HEK293 (cell line): ENCODE data around the gene RHBG.
"Not testable (repeated sequence)": the region's sequence is repeated elsewhere in the genome, so short reads cannot be mapped to it uniquely, and the experiment has no call there.

Experiments used
- YY1 ChIP-seq: fragments of 450-650 bp; formaldehyde crosslinking; IDR thresholded peaks from 2 replicates; pipeline ENCODE4 v1.5.1; 2018; ENCODE audit warnings: missing biosample characterization, missing genetic modification characterization
- TF ChIP-seq, protein P1 (sequence below): fragments of 450-650 bp; formaldehyde crosslinking; IDR thresholded peaks from 2 replicates; pipeline ENCODE4 v1.5.1; 2016; ENCODE audit warnings: missing biosample characterization, missing genetic modification characterization

DNA sequence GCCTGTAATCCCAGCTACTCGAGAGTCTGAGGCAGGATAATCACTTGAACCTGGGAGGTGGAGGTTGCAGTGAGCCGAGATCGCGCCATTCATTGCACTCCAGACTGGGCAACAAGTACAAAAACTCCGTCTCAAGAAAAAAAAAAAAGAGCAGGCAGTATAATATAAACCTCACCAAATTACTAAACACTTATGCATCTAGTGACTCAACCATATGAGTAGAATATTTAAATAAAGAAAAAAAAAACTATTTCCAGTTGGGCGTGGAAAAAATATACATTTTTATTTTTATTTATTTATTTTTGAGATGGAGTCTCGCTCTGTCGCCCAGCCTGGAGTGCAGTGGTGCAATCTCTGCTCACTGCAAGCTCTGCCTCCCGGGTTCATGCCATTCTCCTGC, 45.8 kb upstream of the RHBG start:
- TF ChIP-seq YY1 (tag by site-specific recombination) = not testable (repeated sequence)
- TF ChIP-seq, protein P1, sequence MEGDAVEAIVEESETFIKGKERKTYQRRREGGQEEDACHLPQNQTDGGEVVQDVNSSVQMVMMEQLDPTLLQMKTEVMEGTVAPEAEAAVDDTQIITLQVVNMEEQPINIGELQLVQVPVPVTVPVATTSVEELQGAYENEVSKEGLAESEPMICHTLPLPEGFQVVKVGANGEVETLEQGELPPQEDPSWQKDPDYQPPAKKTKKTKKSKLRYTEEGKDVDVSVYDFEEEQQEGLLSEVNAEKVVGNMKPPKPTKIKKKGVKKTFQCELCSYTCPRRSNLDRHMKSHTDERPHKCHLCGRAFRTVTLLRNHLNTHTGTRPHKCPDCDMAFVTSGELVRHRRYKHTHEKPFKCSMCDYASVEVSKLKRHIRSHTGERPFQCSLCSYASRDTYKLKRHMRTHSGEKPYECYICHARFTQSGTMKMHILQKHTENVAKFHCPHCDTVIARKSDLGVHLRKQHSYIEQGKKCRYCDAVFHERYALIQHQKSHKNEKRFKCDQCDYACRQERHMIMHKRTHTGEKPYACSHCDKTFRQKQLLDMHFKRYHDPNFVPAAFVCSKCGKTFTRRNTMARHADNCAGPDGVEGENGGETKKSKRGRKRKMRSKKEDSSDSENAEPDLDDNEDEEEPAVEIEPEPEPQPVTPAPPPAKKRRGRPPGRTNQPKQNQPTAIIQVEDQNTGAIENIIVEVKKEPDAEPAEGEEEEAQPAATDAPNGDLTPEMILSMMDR (tag by site-specific recombination) = not testable (repeated sequence)
